ENCODE data around the gene FCN1. TPM values are rescaled to one million over a fixed set of nuclear protein-coding genes. Genes with fewer than 3 reads are reported as not detected.
A peak's percentile ranks its signal among the peaks of the same experiment; 100 is the strongest.

FCN1 gene
- total RNA-seq, 1 donor from 2014 or later = not detected

DNA sequence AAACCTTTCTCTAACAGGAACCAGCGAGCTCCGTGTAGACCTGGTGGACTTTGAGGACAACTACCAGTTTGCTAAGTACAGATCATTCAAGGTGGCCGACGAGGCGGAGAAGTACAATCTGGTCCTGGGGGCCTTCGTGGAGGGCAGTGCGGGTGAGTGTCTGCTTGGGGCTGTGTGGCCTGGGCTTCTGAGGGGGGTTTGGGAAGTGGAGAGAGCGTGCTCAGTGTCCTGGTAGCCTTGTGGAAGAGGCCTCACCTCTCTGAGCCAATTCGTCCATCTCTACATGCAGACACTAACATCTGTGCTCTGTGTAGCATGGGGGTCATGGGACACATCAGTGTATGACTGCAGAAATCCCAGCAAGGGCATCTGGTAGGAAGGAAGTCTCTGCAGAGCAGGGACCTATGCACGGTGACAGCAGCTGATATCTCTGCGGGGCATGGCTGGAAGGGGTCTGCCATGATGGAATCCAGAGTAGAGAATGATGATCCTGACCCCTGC lies 31.2 kb downstream of the FCN1 start:
- Histone ChIP-seq H3K27ac (no peak overlapping the region), H3K4me1 (no peaks in the 10 kb centered on the region), H3K9me3 (no peaks in the 10 kb centered on the region), H3K27me3 (peaks cover 5% of the 10 kb centered on the region), H3K4me3 (no peak overlapping the region), H3K36me3 (no peaks in the 10 kb centered on the region)
- DNase-seq (ENCODE audit: low spot score in 2 of 2) = peak in 1 of 2 donors; percentile 47
- intact Hi-C loops (cut with DNase I) = no loop called here
- TF ChIP-seq CTCF (IDR thresholded peaks at IDR 0.05) = no peak

DNA sequence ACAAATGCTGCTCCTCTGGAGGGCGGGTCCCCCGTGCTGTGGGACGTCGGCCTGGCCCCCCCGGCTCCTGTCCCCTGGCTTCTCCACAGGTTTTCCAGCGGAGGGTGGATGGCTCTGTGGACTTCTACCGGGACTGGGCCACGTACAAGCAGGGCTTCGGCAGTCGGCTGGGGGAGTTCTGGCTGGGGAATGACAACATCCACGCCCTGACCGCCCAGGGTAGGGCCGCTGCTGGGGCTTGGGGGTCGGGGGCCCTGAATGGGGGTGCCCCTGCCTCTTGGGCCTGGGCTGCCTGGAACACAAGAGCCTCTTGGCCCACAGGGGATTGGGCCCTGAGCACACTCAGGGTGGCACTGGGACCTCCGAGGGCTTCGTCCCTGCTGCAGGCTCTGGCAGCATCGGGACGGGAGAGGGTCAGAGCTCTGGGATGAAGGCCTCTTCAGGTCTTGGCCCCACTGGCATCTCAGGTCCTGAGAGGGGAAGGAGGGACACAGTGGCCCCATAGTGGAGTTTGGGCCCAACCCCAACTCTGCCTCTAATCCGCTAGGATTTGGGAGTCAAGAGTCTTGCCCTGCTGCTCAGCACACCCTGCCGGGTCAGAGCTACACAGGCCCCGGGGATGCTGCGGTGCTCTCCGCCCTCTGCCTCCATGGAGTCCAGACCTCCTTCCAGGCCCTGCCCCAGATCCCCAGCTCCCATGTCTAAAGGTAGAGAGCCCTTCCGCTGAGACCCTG lies 31.9 kb downstream of the FCN1 start:
- DNase-seq (ENCODE audit: low spot score in 2 of 2) = peak in 1 of 2 donors; percentile 33
- no peaks in the 10 kb centered on the region for H3K36me3 ChIP-seq
- intact Hi-C loops (cut with DNase I) = no loop called here
- TF ChIP-seq CTCF (IDR thresholded peaks at IDR 0.05) = no peak
- no peak overlapping the region for H3K4me3 ChIP-seq
- H3K4me1 ChIP-seq = no peaks in the 10 kb centered on the region
- H3K27me3 ChIP-seq = peaks cover 5% of the 10 kb centered on the region
- no peaks in the 10 kb centered on the region for H3K9me3 ChIP-seq
- no peak overlapping the region for H3K27ac ChIP-seq

- Histone ChIP-seq H3K9me3 (no peaks in the 10 kb centered on the region), H3K4me1 (no peaks in the 10 kb centered on the region), H3K4me3 (no peak overlapping the region), H3K27ac (no peak overlapping the region), H3K27me3 (peaks cover 5% of the 10 kb centered on the region), H3K36me3 (no peaks in the 10 kb centered on the region)
- intact Hi-C loops (cut with DNase I) = no loop called here
- no peak for DNase-seq (ENCODE audit: low spot score in 2 of 2)
- TF ChIP-seq CTCF (IDR thresholded peaks at IDR 0.05) = no peak
Measured at GRCh38 chr9:134885001-134885678, 32.6 kb downstream of the FCN1 start.

- intact Hi-C loops (cut with DNase I) = no loop called here
- DNase-seq (ENCODE audit: low spot score in 2 of 2) = no peak
Measured at GRCh38 chr9:134884492-134884891, 33.2 kb downstream of the FCN1 start.

More at GRCh38 chr9:134884492-134884891, 33.2 kb downstream of the FCN1 start:
- Histone ChIP-seq H3K36me3 (no peaks in the 10 kb centered on the region), H3K27me3 (peaks cover 5% of the 10 kb centered on the region), H3K4me3 (no peak overlapping the region), H3K4me1 (no peaks in the 10 kb centered on the region), H3K27ac (no peak overlapping the region), H3K9me3 (no peaks in the 10 kb centered on the region)
- no peak for TF ChIP-seq CTCF (IDR thresholded peaks at IDR 0.05)

All from ascending aorta (tissue), 2 donors.